HL-60 (cell line): ENCODE results near the gene SORCS2.

Experiments used
- CTCF ChIP-seq: IDR thresholded peaks from one replicate; pipeline ENCODE4 v1.5.1; 2011; ENCODE audit warnings: low read length, control low read depth, inconsistent platforms; ENCODE audit not compliant: insufficient read depth
- GABPA ChIP-seq: IDR thresholded peaks from 2 replicates; pipeline ENCODE4 v1.6.1; 2012; ENCODE audit warnings: low read depth
- POLR2AphosphoS5 ChIP-seq: IDR thresholded peaks from 2 replicates; pipeline ENCODE4 v1.6.1; 2012; ENCODE audit warnings: low read depth
- REST ChIP-seq: IDR thresholded peaks from 2 replicates; pipeline ENCODE4 v1.6.1; 2012; ENCODE audit warnings: low read depth; ENCODE audit not compliant: insufficient replicate concordance

GRCh38 chr4:7248857-7249256 is 56.5 kb downstream of the SORCS2 start:
- TF ChIP-seq GABPA (no peak), CTCF (no peak), REST (no peak), POLR2AphosphoS5 (no peak)
